Stimulated activated CD4-positive, alpha-beta T cell treated with anti-CD3 and anti-CD28 coated beads, Interleukin-4, amount 100 ng/mL, for 1 hour (primary cell): Measurements from ENCODE around the gene BZW2.

Experiments
- DNase-seq: peaks from one replicate; pipeline ENCODE4 v3.0.0-alpha.2; 2020

Gene BZW2

DNA sequence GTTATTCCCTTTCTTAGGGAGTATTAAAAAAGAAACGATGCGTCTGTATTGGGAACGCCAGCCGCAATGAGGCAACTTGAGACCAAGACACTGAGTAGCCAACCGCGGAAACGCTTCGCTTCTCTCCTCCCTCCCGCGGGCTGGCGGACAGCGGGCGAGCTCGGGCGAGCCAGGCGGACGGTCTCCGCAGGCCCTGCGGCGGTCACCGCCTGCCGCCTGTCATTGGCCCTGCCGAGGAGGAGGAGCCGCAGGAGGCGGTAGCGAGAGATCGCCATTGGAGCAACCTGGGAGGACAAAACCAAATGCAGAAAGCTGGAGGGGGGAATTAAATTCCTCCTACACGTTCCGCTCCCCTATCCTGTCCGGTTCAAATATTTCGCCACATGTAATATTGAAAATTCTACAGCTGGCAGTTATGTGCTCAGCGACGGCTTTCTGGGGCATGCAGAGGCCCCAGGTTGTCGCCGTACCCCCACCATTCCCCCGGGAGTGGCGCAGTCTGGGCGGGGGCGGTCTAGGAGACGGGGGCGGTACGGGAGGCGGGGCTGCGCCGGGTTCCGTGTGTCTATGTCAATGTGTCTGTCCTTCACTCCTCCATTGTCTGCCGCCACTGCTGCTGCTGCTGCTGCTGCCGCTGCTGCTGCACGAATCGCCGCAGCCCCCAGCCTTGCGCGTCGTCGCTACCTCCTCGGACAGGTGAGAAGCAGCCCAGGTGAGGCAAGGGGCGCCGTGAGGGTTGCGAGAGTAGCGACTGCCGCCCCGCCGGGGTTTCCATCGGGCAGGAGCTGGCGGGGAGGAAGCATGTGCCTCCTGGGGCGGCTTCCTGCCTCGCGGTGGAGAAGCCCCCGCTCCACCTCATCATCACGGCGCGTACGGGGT is at the start of gene BZW2, which contains the start of gene ANKMY2:
Gene BZW2, plus strand, starts transcription at position 589 of the 879 bp plus-strand sequence. CDS start 19,263 bp downstream, outside the sequence.
Gene ANKMY2, minus strand, starts transcription at position 162 of the 879 bp plus-strand sequence. CDS start 181 bp downstream, outside the sequence.
- DNase-seq: peak; percentile 91

DNA sequence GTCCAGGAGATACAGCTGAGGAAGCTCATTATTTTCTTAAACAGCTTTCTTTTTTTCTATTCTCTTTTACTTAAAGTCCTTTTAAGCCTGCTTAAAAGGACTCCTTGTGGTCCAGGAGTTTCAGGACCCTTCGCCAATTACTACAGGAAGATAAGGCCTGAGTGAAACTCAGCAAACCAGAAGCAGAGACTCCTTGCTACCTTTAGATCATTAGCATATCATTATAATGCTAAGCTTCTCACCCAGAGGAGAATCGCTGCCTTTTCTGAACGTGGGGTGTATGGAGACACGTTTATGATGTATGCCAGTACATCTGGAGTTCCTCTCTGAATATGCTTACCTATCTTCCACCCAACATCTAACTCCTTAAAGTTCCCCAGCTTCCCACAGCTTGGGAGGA is 48.0 kb upstream of the BZW2 start:
- no peak for DNase-seq

DNA sequence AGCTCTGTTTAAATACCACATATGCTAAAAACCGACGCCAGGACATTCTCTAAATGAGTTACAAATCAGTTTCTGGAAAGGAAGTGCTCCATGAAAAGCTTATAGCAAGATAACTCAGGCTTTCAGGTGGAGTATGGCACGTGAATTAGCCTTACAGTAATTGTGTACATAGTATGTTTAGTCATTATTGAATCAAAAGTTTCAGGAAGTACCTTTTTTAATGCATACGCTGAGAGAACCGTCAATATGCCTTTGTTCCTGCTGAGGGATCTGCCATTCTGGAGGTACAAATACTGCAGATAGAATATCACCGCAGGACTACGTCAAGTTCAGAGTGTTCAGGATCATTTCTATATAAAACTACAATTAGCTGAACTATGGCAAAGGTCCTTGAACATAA is 46.1 kb upstream of the BZW2 start:
- no peak for DNase-seq

DNA sequence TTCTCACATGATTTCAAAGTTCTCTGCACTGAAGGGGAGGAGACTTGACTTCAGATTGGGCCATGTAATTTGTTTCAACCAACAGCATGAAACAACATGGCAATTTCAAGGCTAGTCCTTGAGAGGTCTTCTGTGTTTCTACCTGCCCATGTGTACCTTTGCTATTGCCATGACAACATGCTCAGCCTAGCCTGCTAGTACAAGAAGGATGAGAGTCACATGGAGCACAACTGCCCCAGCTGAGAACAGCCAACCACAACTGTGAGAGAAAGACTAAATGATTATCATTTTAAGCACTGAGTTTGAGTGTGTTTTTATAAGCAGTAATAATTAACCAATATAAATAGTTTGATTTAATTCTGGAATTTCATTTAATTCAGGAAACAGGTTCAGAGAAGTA is 42.3 kb upstream of the BZW2 start:
- no peak for DNase-seq

DNA sequence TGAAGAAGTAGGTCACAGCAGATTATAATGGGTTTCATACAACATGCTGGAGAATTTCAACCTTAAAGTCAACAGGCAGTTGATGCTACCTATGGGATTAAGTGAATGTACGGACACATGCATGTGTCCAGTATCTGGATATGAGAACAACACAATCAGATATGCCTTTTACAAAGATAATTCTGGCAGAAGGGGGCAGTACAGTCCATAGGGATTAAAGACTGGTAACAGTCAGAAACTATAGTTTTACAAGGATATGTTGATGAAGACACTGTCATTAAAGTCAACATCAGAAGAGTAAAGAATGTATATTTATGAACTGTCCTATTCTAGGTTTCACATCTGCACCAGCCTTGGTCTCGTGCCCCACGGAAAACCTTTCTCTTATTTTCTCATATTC is 41.9 kb upstream of the BZW2 start:
- DNase-seq: no peak

DNA sequence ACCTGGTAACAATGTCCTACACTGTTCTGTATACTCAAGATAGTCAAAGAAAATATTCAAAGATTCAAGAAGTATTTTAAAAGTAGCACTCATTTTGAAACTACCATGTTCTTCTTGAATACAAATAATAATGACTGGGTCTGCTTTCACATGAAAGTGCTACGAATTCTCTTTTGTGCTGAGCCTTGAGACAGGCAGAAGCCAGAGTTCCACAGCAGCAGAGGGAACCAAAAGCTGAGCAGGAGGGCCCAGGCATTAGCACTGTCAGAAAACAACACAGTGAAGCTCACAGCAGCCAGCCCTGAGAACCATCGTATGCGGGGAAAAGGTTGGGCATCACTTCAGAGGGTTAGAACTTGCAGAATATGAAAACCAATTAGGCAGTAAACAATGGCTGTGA is 39.3 kb upstream of the BZW2 start:
- no peak for DNase-seq

DNA sequence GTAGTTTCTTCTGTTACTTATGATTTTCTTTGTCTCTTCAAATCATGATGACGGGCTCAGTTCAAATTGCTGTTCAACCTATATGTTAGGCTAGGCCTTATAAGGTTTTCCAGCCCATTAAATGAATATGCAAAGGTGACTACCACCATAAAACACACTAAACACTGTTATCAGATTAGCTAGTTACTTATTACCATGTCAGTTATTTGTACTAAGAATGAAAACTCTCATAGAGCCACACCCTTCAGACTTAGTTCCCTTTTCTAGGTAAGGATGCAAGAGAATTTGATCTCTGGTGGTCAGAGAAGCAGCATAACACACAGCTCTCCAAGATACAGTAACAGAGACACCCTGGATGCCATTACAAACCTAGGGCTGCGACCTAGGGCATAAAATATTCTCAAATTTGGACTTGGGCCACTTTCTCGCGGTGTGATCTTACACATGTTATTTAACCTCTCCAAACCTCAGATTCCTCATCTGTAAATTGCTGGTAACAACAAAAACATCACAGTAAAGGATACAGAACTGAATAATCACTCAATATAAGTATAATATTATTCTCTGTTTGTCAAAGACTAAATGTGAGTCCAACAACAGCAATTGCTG is 36.0 kb upstream of the BZW2 start:
- no peak for DNase-seq

DNA sequence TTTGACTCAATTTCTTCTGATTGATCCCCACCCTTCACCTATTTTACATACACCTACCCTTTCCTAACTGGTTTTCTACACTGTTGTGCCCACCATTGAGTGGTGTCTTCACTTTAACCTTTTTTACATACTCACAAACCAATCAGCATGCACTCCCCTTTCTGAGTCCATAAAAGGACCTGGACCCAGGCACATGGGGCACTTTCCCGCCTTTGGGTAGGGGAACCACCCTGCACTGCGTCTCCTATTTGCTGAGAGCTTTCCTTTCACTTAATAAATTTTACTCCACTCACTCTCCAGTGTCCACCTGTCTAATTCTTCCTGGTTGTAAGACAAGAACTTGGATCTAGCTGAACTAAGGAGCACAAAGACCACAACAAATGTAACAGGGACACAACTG is 34.3 kb upstream of the BZW2 start:
- no peak for DNase-seq

DNA sequence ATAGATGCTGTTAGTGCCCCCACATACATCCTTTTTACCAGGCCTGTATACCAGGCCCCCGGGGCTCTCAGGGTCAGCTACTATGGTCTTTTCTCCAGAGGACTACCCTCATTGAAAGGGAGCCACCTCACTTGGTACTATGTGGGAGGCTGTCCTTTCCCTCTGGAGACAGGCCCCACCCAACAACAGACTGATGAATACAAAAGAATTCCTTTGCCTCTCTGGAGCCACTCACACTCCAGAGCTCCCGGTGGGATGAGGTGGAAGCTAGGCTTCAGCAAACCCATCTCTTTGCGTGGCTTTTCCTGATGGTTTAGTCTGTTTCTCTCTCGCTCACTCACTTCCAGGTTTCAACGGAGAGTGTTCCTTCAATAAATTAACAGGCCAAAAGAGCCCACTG is 30.8 kb upstream of the BZW2 start:
- no peak for DNase-seq

DNA sequence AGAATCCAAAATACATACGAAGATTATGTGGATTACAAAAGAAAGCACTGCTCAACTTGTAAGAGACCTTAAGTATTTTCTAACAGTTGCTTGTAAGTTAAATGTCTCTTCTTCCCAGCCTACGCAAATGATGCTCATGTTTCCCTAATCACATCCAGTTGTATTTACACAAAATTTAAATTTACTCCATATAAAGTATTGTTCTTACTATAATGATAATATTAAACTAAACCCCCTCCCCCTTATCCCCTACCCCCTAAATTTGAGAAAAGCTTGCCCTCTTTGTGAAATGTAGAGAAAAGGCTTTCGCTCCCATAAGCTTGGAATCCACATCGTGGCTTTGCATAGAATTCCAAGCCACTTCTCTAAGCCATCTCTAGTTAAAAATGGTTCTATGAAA is 29.9 kb upstream of the BZW2 start:
- DNase-seq: no peak

DNA sequence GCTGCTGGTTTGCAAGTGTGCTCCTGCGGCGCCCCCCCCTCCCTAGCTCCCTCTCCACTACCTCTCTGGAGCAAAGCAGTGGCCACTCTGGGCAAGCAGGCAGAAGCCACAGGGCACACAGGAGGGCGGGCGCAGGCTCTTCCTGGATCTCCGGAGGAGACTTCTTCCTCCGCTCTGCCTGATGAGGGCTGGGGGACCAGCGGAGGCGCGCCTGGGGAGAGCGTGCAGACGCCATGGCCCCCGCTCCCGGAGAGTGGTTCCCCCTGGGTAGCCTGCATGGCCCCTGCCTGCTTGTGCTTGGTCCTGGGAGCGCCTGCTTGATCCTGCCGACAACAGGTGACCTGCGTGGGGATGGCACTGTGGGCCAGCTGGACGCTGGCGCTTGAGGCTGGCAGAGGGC is 29.4 kb upstream of the BZW2 start:
- no peak for DNase-seq

DNA sequence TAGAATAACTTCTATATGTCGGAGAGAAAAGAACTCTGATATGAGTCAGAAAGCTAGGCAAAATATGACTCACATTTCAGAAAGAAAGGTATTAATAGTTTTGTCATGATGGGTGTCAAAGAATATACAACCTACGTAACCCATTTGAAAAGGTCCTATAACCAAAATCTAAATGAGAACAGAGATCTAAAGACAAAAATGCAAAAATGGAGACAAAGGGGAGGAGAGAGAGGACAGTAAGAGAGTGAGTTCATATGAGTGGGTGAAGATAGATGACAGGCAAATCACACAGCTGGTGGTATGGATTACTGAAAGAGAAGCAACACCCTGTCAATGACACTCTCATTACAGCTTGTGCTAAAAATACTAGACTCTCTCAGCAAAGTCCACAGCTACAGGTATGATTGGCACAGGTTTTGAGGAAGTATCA is 26.0 kb upstream of the BZW2 start:
- DNase-seq: no peak

DNA sequence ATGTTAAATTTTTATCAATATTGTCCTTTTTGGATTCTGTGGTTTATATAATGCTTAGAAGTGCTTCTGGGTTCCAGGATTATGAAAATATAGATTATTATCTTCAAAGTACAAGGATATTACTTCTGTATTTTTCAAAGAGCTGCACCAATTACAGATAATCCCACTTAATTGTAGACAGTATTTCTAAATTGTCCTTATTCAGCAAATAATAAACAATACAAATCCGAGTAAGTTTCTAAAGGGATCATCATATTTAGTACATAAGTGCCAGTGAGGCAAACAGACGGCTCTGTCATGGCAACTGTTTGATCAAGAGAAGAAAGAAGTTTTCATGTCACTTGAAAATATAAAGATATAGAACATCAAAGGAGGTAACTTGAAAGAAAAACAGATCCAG is 19.6 kb upstream of the BZW2 start:
- no peak for DNase-seq

DNA sequence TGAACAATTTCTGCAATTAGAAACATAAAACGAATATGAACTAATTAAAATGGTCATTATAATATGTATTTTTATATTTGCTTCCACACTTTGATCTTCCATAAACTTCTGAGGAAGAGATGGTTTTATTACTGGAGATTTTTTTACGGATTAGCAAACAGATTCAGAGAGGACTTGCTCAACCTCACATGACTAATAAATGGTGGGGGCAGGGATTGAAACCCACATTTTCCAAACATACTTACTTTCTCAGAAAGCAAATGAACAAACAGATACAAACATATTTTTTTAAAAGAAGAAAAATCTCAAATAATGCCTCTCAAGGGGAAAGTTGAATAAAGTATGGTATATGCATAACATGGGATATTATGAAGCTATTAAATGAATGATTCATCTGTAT is 18.7 kb upstream of the BZW2 start:
- DNase-seq: no peak

DNA sequence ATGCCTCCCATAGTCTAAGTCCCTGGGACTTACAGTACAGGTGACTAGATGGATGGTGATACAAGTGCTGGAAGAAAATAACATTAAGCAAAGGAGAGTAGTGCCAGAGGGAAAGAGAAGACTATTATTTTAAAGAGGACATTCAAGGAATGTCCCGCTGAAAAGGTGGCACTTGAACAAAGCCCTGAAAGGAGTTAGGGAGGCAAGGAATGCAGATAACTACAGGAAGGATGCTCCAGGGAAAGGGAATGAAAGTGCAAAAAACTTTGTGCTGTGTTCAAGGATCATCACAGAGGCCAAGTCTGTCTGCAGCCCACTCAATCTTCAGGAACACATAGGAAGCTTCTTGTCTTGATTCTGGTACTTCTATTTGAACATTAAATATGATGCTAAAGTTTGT is 15.3 kb upstream of the BZW2 start:
- no peak for DNase-seq

DNA sequence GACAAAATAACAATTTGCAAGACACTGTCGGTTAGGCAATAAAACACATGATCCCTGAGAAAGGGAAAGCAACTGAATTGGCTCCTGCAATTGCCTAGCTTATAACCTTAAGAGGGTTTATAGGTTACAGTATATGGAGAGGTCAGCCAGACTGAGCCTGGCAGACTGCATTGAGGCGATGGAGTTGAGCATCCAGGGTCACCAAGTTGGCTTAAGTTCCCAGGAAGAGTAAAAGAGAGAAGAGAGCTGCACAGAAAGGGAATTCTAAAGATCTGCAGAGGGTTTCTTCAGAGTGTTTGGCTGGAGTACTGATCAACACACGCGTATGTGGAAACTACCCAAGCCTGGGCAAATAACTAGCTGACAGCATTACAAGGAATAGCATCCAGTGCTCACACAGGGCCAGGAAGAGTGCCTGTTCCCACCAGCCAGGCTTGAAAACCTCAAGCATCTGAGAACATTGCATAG is 11.7 kb upstream of the BZW2 start:
- DNase-seq: no peak

DNA sequence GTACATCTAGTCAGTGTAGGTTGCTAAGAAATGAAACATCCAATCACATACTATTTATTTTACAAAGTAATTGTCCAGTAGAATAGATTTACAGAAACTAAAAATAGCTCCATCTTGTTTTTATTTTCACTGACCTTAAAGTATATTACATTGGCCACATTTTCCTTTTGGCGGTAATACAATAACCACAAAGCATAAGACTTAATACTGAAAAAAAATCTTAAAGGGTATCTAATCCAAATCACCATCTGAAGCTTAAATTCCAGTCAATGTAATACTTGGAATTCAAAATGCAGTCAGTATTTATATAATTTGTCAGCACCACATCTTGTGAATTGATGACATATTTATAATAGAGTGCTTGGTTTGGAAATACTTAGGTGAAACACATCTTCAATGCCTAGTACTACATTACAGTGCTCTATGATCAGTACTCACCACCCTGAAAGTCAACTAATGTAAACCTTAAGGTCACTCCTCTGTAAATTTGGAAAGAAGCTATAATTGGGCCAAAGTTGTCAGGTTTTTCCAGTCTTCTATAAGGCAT is 9.4 kb upstream of the BZW2 start:
- DNase-seq: no peak

DNA sequence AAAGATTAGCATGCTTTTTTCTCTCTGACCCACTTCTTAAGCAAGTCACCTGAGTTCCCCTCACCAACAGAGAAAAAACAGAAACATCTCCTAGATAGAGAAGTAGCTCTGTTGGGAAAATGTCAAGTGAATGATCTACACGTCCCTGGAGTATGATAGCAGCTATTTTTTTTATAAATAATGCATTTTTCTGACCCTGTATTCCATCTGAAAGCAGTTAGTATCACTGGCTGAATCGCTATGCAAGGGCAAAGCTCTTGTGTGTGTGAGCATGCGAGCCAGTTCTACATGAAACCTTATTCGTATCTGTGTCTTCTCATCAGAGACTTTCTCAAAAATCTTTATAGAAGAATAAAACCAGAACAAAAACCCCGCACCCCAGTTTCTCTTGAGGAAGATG is 8.6 kb upstream of the BZW2 start:
- DNase-seq: no peak

DNA sequence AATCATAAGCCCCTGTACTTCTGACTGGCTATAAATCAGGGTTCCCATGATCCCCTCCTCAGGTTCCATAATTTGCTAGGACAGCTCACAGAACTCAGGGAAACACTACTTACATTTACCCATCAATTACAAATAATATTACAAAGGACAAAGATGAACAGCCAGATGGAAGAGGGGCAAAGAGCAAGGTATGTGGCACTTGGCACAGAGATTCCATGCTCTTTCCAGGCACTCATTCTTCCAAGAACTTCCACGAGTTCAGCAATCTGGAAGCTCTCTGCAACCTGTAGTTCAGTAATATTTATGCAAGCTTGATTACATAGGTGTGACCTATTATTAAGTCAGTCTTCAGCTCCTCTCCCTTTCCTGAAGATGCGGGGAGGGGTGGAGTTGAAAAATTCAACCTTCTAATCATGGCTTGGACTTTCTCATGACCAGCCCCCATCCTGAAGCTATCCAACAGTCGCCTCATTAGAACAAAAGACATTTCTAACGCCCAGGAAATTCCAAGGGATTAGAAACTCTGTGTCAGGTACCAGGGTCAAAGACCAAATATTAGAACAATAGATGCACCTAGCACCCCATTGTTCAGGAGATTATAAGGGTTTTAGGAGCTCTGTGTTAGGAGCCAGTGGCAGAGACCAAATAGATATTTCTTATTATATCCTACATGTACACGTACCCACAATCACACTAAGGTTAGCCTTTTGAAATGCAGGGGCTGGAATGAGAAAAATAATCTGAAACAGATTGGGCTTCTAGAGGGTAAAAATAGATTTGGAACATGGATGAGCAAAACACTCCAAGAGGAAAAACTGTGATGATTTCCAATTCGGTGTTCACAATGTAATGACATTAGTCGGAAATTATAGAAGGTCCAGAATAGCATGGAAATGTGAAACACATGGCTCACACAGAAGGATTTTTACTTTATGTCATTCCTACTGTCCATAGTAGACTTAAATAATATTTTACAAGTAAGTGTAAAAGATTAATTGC is 7.4 kb upstream of the BZW2 start:
- no peak for DNase-seq

DNA sequence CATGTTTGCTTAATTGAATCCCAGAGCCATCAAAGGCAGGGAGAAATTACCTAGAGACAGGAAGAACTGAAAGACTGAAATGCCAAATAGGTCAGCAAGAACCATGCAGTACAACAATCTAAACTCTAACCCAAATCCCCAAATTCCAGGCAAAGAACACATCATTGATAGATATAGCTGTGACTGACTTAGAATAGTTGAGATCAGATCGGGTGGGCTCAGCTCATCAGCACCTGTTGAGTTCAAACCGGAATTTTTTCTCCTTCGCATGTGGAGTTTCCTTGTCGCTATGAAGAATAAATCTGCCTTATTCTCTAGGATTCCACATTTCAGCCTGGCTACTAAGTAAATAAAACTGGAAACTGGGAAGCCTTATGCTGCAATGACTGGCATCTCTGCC is 1.8 kb upstream of the BZW2 start:
- no peak for DNase-seq

DNA sequence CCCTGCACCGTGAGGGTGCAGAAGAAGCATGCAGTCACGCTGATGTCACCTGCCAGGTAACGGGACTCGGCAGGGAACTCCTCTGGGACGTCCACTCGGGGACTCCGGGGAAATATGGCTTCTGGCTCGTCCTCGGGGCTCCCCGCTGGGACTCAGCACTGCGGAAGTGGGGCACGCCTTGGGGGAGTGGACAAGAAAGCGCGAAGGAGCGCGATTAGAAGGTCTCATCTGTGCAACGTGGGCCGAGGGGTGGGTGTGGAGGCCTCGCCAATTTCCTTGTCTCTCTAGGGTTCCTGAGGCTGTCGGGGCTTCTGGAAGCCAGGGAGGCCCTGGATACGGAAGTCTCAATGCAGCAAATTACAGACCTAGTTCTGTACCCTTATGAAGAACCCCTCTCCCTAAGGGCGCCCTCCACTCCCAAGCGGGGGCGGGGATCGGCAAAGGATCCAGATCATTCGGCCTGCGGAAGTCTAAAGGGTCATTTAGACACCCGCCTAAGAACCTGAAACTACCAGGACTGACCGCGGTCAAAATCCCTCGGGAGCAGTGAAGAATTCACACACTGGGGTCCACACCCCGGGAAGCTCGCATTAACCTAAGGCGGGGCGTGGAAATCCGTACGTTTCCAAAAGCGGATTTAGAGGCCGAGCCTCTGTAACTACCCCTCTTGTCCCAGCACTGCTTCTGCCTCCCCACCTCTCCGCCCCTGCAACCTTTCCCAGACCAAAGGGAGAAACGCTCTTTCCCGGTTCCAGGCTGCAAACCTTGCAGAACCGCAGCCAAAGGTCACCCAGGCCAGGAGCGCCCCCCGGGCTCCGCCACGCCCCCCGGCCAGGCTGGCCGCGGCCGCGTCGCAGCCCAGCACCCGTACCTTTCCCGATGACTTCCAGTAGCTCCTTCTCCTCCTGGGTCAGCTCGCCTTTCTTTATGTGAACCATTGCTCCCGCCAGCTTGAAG is 1.1 kb upstream of the BZW2 start:
- peak; percentile 54 for DNase-seq
